T-helper 1 cell (primary cell): ENCODE data around the gene MNS1.
"Not testable (repeated sequence)": the region's sequence is repeated elsewhere in the genome, so short reads cannot be mapped to it uniquely, and the experiment has no call there.

Source experiments
- DNase-seq, 5 donors: peaks; one replicate each; pipeline ENCODE4 v3.0.0-alpha.2; 2012 to 2020
- total RNA-seq, 4 donors: gene quantifications; one replicate each; lab custom pipeline; 2026; lab: John Stamatoyannopoulos, UW

Gene MNS1
- 0 to 0.08 (median 0) reads per million in 4 donors for total RNA-seq

GRCh38 chr15:56464893-56465520, at the start of gene MNS1:
Gene MNS1 (minus strand): TSS chr15:56465137. CDS start chr15:56464972, 165 bp downstream.
- DNase-seq = peak in 4 of 5 donors; percentile 14 to 62 (median 23)

GRCh38 chr15:56496635-56497034, 31.7 kb upstream of the MNS1 start:
- peak in 1 of 5 donors; percentile 58 for DNase-seq

- DNase-seq = no peak
These were observed 30.6 kb upstream of the MNS1 start for GRCh38 chr15:56495533-56495932.

GRCh38 chr15:56495053-56495452, 30.1 kb upstream of the MNS1 start:
- DNase-seq = no peak

GRCh38 chr15:56492791-56493555, 28.0 kb upstream of the MNS1 start:
- DNase-seq = peak in 1 of 5 donors; percentile 9

- no peak for DNase-seq
These were observed 27.3 kb upstream of the MNS1 start for GRCh38 chr15:56492236-56492635.

- peak in 3 of 5 donors; percentile 14 to 46 (median 28) for DNase-seq
These were observed 26.3 kb upstream of the MNS1 start for GRCh38 chr15:56491110-56491722.

GRCh38 chr15:56490461-56490860, 25.5 kb upstream of the MNS1 start:
- DNase-seq = no peak

- DNase-seq = not testable (repeated sequence)
These were observed 21.3 kb upstream of the MNS1 start for GRCh38 chr15:56486206-56486605.

- not testable (repeated sequence) for DNase-seq
These were observed 20.5 kb upstream of the MNS1 start for GRCh38 chr15:56485426-56485825.

GRCh38 chr15:56484287-56484686, 19.4 kb upstream of the MNS1 start:
- no peak for DNase-seq

GRCh38 chr15:56475351-56475750, 10.4 kb upstream of the MNS1 start:
- DNase-seq = no peak

- no peak for DNase-seq
These were observed 8.1 kb upstream of the MNS1 start for GRCh38 chr15:56473017-56473416.

- DNase-seq = no peak
These were observed 7.3 kb upstream of the MNS1 start for GRCh38 chr15:56472278-56472677.

- no peak for DNase-seq
These were observed 6.6 kb upstream of the MNS1 start for GRCh38 chr15:56471440-56472069.

GRCh38 chr15:56469483-56469882, 4.5 kb upstream of the MNS1 start:
- DNase-seq = no peak

- peak in 1 of 5 donors; percentile 48 for DNase-seq
These were observed 3.5 kb upstream of the MNS1 start for GRCh38 chr15:56468401-56468800.

GRCh38 chr15:56467616-56468015, 2.7 kb upstream of the MNS1 start:
- DNase-seq = no peak

GRCh38 chr15:56460947-56461346, 4.0 kb downstream of the MNS1 start:
- DNase-seq = no peak

GRCh38 chr15:56460071-56460470, 4.9 kb downstream of the MNS1 start:
- no peak for DNase-seq

- DNase-seq = no peak
These were observed 5.8 kb downstream of the MNS1 start for GRCh38 chr15:56459096-56459495.

GRCh38 chr15:56456229-56456628, 8.7 kb downstream of the MNS1 start:
- DNase-seq = no peak

GRCh38 chr15:56454836-56455235, 10.1 kb downstream of the MNS1 start:
- no peak for DNase-seq
